SK-N-MC (cell line): ENCODE measurements around the gene LRMDA.

ENCODE experiments used
- DNase-seq: peaks from one replicate; pipeline ENCODE4 v3.0.0-alpha.2; 2011; ENCODE audit warnings: low read depth, low spot score
- H3K27ac ChIP-seq: fragments of 200-600 bp; sonication (generic); 2 replicates; pipeline ENCODE4 v1.5.1; 2016; ENCODE audit warnings: mixed run types
- H3K36me3 ChIP-seq: fragments of 200-600 bp; sonication (generic); 2 replicates; pipeline ENCODE4 v1.6.1; 2017; ENCODE audit warnings: antibody characterized with exemption, low read length, mixed read lengths; ENCODE audit not compliant: insufficient read depth
- H3K4me3 ChIP-seq: fragments of 200-600 bp; sonication (generic); 2 replicates; pipeline ENCODE4 v1.5.1; 2016
- H3K9ac ChIP-seq: fragments of 200-600 bp; sonication (generic); 2 replicates; pipeline ENCODE4 v1.8.0; 2017; ENCODE audit warnings: mixed run types, mixed read lengths; ENCODE audit not compliant: insufficient read length
- H3K9me3 ChIP-seq: fragments of 200-600 bp; sonication (generic); 2 replicates; pipeline ENCODE4 v1.6.1; 2017; ENCODE audit warnings: low read depth, mild to moderate bottlenecking, antibody characterized with exemption, low read length, moderate library complexity, mixed read lengths
- EZH2 ChIP-seq: fragments of 200-600 bp; sonication (generic); IDR thresholded peaks from one replicate; pipeline ENCODE4 v1.6.1; 2017; ENCODE audit warnings: antibody characterized with exemption
- FOXP2 ChIP-seq: optimal IDR thresholded peaks from 2 replicates; pipeline ENCODE3; 2011; ENCODE audit warnings: mild to moderate bottlenecking, moderate library complexity; ENCODE audit not compliant: insufficient read depth; ENCODE audit errors: extremely low read length, control extremely low read depth
- POLR2AphosphoS5 ChIP-seq: IDR thresholded peaks from 2 replicates; pipeline ENCODE4 v1.6.1; 2012; ENCODE audit warnings: mild to moderate bottlenecking, low read depth, low read length, borderline replicate concordance

Gene LRMDA

GRCh38 chr10:75431180-75432111, at the start of gene LRMDA:
Gene LRMDA, plus strand, starts transcription at chr10:75431624.
- no peak within 1 kb of the TSS for H3K9ac ChIP-seq
- H3K27ac ChIP-seq: no peak within 1 kb of the TSS
- H3K9me3 ChIP-seq: no peaks in the 10 kb centered on the region
- no peaks in the 10 kb centered on the region for H3K36me3 ChIP-seq
- TF ChIP-seq POLR2AphosphoS5 (no peak), FOXP2 (no peak), EZH2 (no peak)
- H3K4me3 ChIP-seq: no peak within 1 kb of the TSS
- no peak for DNase-seq

- H3K9ac ChIP-seq: no peak overlapping the region
- no peaks in the 10 kb centered on the region for H3K9me3 ChIP-seq
- H3K27ac ChIP-seq: no peak overlapping the region
- TF ChIP-seq FOXP2 (no peak), POLR2AphosphoS5 (no peak), EZH2 (no peak)
- no peak overlapping the region for H3K4me3 ChIP-seq
- H3K36me3 ChIP-seq: no peaks in the 10 kb centered on the region
- no peak for DNase-seq
Observed at GRCh38 chr10:75386128-75386527, 45.3 kb upstream of the LRMDA start.

GRCh38 chr10:75388082-75388481, 43.3 kb upstream of the LRMDA start:
- TF ChIP-seq FOXP2: no peak
- TF ChIP-seq EZH2: no peak
- no peak for TF ChIP-seq POLR2AphosphoS5
- Histone ChIP-seq H3K9ac (no peak overlapping the region), H3K27ac (no peak overlapping the region), H3K4me3 (no peak overlapping the region), H3K9me3 (no peaks in the 10 kb centered on the region), H3K36me3 (no peaks in the 10 kb centered on the region)
- DNase-seq: no peak

DNA sequence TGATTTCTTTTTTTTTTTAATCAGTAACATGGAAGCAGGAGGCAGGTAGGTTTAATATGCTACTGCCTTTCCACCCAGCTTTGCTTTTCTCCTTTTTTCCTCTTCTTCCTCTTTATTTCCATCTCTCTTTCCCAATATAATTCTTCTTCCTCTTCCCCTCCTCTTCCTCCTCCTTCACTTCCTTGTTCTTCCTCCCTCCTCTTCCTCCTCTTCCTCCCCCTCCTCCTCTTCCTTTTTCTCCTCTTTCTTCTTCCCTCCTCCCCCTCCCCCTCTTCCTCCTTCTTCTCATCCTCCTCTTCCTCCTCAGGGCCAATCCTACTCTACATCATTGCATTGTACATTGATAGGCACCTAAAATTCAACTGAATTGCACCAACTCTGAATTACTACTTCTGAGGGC, 41.2 kb upstream of the LRMDA start:
- Histone ChIP-seq H3K27ac (no peak overlapping the region), H3K4me3 (no peak overlapping the region), H3K36me3 (no peaks in the 10 kb centered on the region), H3K9ac (no peak overlapping the region), H3K9me3 (no peaks in the 10 kb centered on the region)
- no peak for TF ChIP-seq POLR2AphosphoS5
- no peak for TF ChIP-seq FOXP2
- no peak for TF ChIP-seq EZH2
- no peak for DNase-seq

DNA sequence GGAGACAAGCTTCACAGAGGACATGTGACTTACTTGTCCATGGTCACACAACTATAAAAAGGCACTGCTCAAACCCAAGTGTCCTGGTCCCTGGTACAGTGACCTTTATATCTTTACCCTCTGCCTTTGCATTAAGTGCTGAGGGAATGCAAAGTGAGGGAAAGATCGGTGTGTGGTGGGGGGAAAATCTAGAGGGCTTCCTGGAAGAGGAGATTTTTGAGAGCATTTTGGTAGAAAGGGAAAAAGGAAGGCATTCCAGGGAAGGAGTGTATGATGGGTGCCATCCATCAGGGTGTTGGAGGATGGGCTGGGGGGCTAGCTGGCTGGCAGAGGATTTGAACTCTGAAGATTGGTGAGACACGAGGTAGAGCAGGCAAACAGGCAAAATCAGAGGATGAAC, 39.2 kb upstream of the LRMDA start:
- no peak for TF ChIP-seq EZH2
- no peak for TF ChIP-seq FOXP2
- no peak for TF ChIP-seq POLR2AphosphoS5
- no peaks in the 10 kb centered on the region for H3K9me3 ChIP-seq
- H3K27ac ChIP-seq: no peak overlapping the region
- no peaks in the 10 kb centered on the region for H3K36me3 ChIP-seq
- DNase-seq: no peak
- no peak overlapping the region for H3K9ac ChIP-seq
- no peak overlapping the region for H3K4me3 ChIP-seq

DNA sequence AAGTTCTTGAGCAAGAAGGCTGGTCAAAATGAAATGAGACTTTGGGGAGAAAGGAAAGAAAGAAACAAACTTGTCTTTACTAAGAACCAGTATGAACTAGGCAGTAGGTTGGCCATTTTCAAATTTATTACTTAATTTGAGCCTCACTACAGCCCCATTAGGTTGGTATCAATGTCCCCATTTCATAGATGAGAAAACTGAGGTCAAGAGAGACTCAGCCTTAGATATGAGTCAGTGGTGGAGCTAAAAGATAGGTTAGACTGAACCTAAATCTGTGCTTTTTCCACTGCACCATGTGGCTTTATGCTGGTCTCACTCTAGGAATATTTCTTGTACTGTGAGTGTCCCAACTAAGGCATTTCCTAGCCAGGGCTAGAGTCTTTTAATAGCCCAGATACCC, 38.7 kb upstream of the LRMDA start:
- no peak for TF ChIP-seq FOXP2
- TF ChIP-seq POLR2AphosphoS5: no peak
- TF ChIP-seq EZH2: no peak
- no peaks in the 10 kb centered on the region for H3K9me3 ChIP-seq
- no peak overlapping the region for H3K9ac ChIP-seq
- no peak overlapping the region for H3K4me3 ChIP-seq
- DNase-seq: no peak
- H3K27ac ChIP-seq: no peak overlapping the region
- H3K36me3 ChIP-seq: no peaks in the 10 kb centered on the region

GRCh38 chr10:75394221-75394620, 37.2 kb upstream of the LRMDA start:
- TF ChIP-seq EZH2 (no peak), POLR2AphosphoS5 (no peak), FOXP2 (no peak)
- Histone ChIP-seq H3K4me3 (no peak overlapping the region), H3K27ac (no peak overlapping the region), H3K9ac (no peak overlapping the region), H3K9me3 (no peaks in the 10 kb centered on the region), H3K36me3 (no peaks in the 10 kb centered on the region)
- DNase-seq: no peak

GRCh38 chr10:75395066-75395931, 36.1 kb upstream of the LRMDA start:
- no peak overlapping the region for H3K9ac ChIP-seq
- no peak overlapping the region for H3K27ac ChIP-seq
- TF ChIP-seq EZH2 (no peak), POLR2AphosphoS5 (no peak), FOXP2 (no peak)
- H3K9me3 ChIP-seq: no peaks in the 10 kb centered on the region
- no peak for DNase-seq
- H3K4me3 ChIP-seq: 0 out of 2 replicates have a peak overlapping the region, but pooled peaks have one; percentile 18
- H3K36me3 ChIP-seq: no peaks in the 10 kb centered on the region
